H1 (cell line): Measurements from ENCODE around the gene OR2T11. TPM values are rescaled to one million over a fixed set of nuclear protein-coding genes. Genes with fewer than 3 reads are reported as not detected.

Experiments
- CTCF ChIA-PET: fragments of 300-600 bp; sonication (Branson Sonifier 250); formaldehyde crosslinking; loops from one replicate; lab custom pipeline; 2021; ENCODE audit not compliant: partially characterized antibody; lab: Charles Lee
- POLR2A ChIA-PET: fragments of 300-600 bp; sonication (Branson Sonifier 250); formaldehyde crosslinking; loops from one replicate; lab custom pipeline; 2021; ENCODE audit warnings: inconsistent platforms; ENCODE audit not compliant: partially characterized antibody; lab: Charles Lee
- DNase-seq, 2 experiments: peaks; one replicate each; pipeline versions ENCODE4 v3.0.0 to v3.0.0-alpha.2; 2010 to 2022; ENCODE audit warnings: low spot score in 2 of 2, low read depth in 1 of 2, mixed read lengths in 1 of 2
- FAIRE-seq: peaks from 2 replicates; lab custom pipeline; 2011; peaks lifted over from hg19 to GRCh38; lab: Jason Lieb, UNC
- H2AFZ ChIP-seq: 2 replicates; pipeline ENCODE4 v1.8.1; 2012; ENCODE audit warnings: low read length, inconsistent platforms
- H2AK5ac ChIP-seq: 2 replicates; pipeline ENCODE4 v1.6.1; 2013; ENCODE audit warnings: low read depth, low read length
- H2BK120ac ChIP-seq: replicated peaks from 2 replicates; pipeline ENCODE3; 2013; ENCODE audit warnings: low read depth, low read length, inconsistent platforms
- H2BK12ac ChIP-seq: 2 replicates; pipeline ENCODE4 v1.6.1; 2013; ENCODE audit warnings: low read depth, low read length
- H2BK15ac ChIP-seq: 2 replicates; pipeline ENCODE4 v1.6.1; 2013; ENCODE audit warnings: low read length
- H2BK20ac ChIP-seq: 2 replicates; pipeline ENCODE4 v1.6.1; 2013; ENCODE audit warnings: low read length
- H2BK5ac ChIP-seq: 2 replicates; pipeline ENCODE4 v1.6.1; 2013; ENCODE audit warnings: low read depth, low read length
- H3K14ac ChIP-seq: 2 replicates; pipeline ENCODE4 v1.6.1; 2013; ENCODE audit warnings: inconsistent platforms; ENCODE audit not compliant: insufficient read length
- H3K18ac ChIP-seq: 2 replicates; pipeline ENCODE4 v1.6.1; 2013; ENCODE audit warnings: low read length; ENCODE audit errors: extremely low read depth
- H3K23ac ChIP-seq: 2 replicates; pipeline ENCODE4 v1.6.1; 2013; ENCODE audit warnings: inconsistent platforms; ENCODE audit not compliant: insufficient read length
- H3K23me2 ChIP-seq: 2 replicates; pipeline ENCODE4 v1.6.1; 2013; ENCODE audit warnings: low read depth, low read length
- H3K27ac ChIP-seq: 2 replicates; pipeline ENCODE4 v1.6.1; 2011; ENCODE audit warnings: low read depth, low read length, inconsistent platforms
- H3K27me3 ChIP-seq, 4 experiments: replicated peaks in 1 of 4; 1 replicate in 1 of 4; 2 replicates in 3 of 4; pipeline versions ENCODE4 v1.6.1 to v1.8.1; 2011 to 2013; ENCODE audit warnings: low read length in 3 of 4, mild to moderate bottlenecking in 3 of 4, inconsistent platforms in 2 of 4, mixed read lengths in 2 of 4, moderate library complexity in 1 of 4; ENCODE audit not compliant: control insufficient read depth in 3 of 4, insufficient read depth in 3 of 4; ENCODE audit errors: extremely low read depth in 1 of 4
- H3K36me3 ChIP-seq, 4 experiments: 2 replicates each; pipeline versions ENCODE4 v1.6.1 to v1.8.1; 2011 to 2013; ENCODE audit warnings: mild to moderate bottlenecking in 4 of 4, low read length in 3 of 4, moderate library complexity in 2 of 4, control low read depth in 1 of 4, inconsistent platforms in 1 of 4; ENCODE audit not compliant: insufficient read depth in 4 of 4, control insufficient read depth in 2 of 4
- H3K4ac ChIP-seq: replicated peaks from 2 replicates; pipeline ENCODE3; 2013; ENCODE audit warnings: low read length, low read depth, mixed read lengths, inconsistent platforms; ENCODE audit not compliant: insufficient read length
- H3K4me1 ChIP-seq, 4 experiments: replicated peaks in 1 of 4; 1 replicate in 1 of 4; 2 replicates in 3 of 4; pipeline versions ENCODE4 v1.6.1 to v1.8.1; 2011 to 2013; ENCODE audit warnings: low read length in 3 of 4, inconsistent platforms in 2 of 4, mixed read lengths in 1 of 4; ENCODE audit not compliant: insufficient read depth in 4 of 4, control insufficient read depth in 3 of 4
- H3K4me2 ChIP-seq, 2 experiments: 2 replicates each; pipeline versions ENCODE4 v1.6.1 to v1.8.1; 2011 to 2013; ENCODE audit warnings: low read depth in 2 of 2, low read length in 2 of 2, control low read depth in 1 of 2, inconsistent platforms in 1 of 2, mild to moderate bottlenecking in 1 of 2; ENCODE audit not compliant: insufficient read depth in 1 of 2
- H3K4me3 ChIP-seq, 4 experiments: fragments of 200-600, 300-600 bp in 1 of 4; sonication (generic), shearing (Covaris generic), sonication (Bioruptor Twin) in 1 of 4; 2 replicates each; pipeline versions ENCODE4 v1.5.1 to v1.8.1; 2011 to 2016; ENCODE audit warnings: low read length in 4 of 4, low read depth in 3 of 4, control low read depth in 2 of 4, inconsistent platforms in 2 of 4, mild to moderate bottlenecking in 2 of 4, mixed read lengths in 1 of 4, moderate library complexity in 1 of 4; ENCODE audit not compliant: insufficient read depth in 2 of 4; ENCODE audit errors: extremely low read depth in 1 of 4
- H3K56ac ChIP-seq: replicated peaks from 2 replicates; pipeline ENCODE3; 2013; ENCODE audit warnings: low read depth, mild to moderate bottlenecking, mixed read lengths, low read length, inconsistent platforms; ENCODE audit not compliant: insufficient read length
- H3K79me1 ChIP-seq: 2 replicates; pipeline ENCODE4 v1.6.1; 2013; ENCODE audit warnings: low read depth, low read length, control low read depth
- H3K79me2 ChIP-seq, 2 experiments: 2 replicates each; pipeline versions ENCODE4 v1.6.1 to v1.8.1; 2012 to 2013; ENCODE audit warnings: low read length in 2 of 2, mild to moderate bottlenecking in 2 of 2, inconsistent platforms in 1 of 2; ENCODE audit not compliant: insufficient read depth in 2 of 2, control insufficient read depth in 1 of 2
- H3K9ac ChIP-seq, 4 experiments: replicated peaks in 1 of 4; 1 replicate in 1 of 4; 2 replicates in 3 of 4; pipeline versions ENCODE4 v1.6.1 to v1.8.1; 2011 to 2013; ENCODE audit warnings: low read depth in 3 of 4, low read length in 3 of 4, control low read depth in 2 of 4, mild to moderate bottlenecking in 2 of 4, moderate library complexity in 2 of 4, inconsistent platforms in 1 of 4; ENCODE audit errors: extremely low read depth in 1 of 4
- H3K9me3 ChIP-seq, 2 experiments: 2 replicates each; pipeline versions ENCODE4 v1.6.1 to v1.8.1; 2012 to 2013; ENCODE audit warnings: mild to moderate bottlenecking in 2 of 2, moderate library complexity in 2 of 2, control low read depth in 1 of 2, inconsistent platforms in 1 of 2, low read depth in 1 of 2, low read length in 1 of 2, mixed read lengths in 1 of 2; ENCODE audit not compliant: insufficient read depth in 2 of 2
- H4K20me1 ChIP-seq, 2 experiments: replicated peaks in 1 of 2; 2 replicates each; pipeline versions ENCODE3 to v1.8.1; 2011 to 2013; ENCODE audit warnings: inconsistent platforms in 2 of 2, low read length in 2 of 2, mild to moderate bottlenecking in 1 of 2; ENCODE audit not compliant: insufficient read depth in 2 of 2, control insufficient read depth in 1 of 2
- H4K5ac ChIP-seq: 2 replicates; pipeline ENCODE4 v1.6.1; 2013; ENCODE audit warnings: low read length, low read depth, mixed read lengths, inconsistent platforms; ENCODE audit not compliant: insufficient read length
- H4K8ac ChIP-seq: 2 replicates; pipeline ENCODE4 v1.8.0; 2013; ENCODE audit warnings: mild to moderate bottlenecking, moderate library complexity, low read length, inconsistent platforms; ENCODE audit not compliant: insufficient read depth; ENCODE audit errors: extremely low read depth
- H4K91ac ChIP-seq: replicated peaks from 2 replicates; pipeline ENCODE3; 2013; ENCODE audit warnings: low read length, mixed read lengths, inconsistent platforms; ENCODE audit not compliant: insufficient read length
- ATF2 ChIP-seq: IDR thresholded peaks from 2 replicates; pipeline ENCODE4 v1.6.1; 2012; ENCODE audit warnings: low read length, inconsistent platforms
- BACH1 ChIP-seq: IDR thresholded peaks from 2 replicates; pipeline ENCODE4 v1.6.1; 2012; ENCODE audit warnings: low read length, improper control_type of control experiment
- CBX8 ChIP-seq: fragments of 300-800, 300-1000 bp; sonication (generic); IDR thresholded peaks from 2 replicates; pipeline ENCODE4 v1.7.1; 2016; ENCODE audit warnings: low read depth, low read length, borderline replicate concordance
- EGR1 ChIP-seq: IDR thresholded peaks from 2 replicates; pipeline ENCODE4 v1.6.1; 2011; ENCODE audit warnings: low read depth, low read length, borderline replicate concordance
- EP300 ChIP-seq, 2 experiments: IDR thresholded peaks; 1 replicate in 1 of 2; 2 replicates in 1 of 2; pipeline ENCODE4 v1.6.1; 2011 to 2012; ENCODE audit warnings: low read depth in 2 of 2, low read length in 2 of 2, mild to moderate bottlenecking in 2 of 2, borderline replicate concordance in 1 of 2, inconsistent platforms in 1 of 2, moderate library complexity in 1 of 2
- EZH2 ChIP-seq: fragments of 200-600 bp; sonication (generic); IDR thresholded peaks from 2 replicates; pipeline ENCODE4 v1.7.1; 2012; ENCODE audit warnings: low read depth, mild to moderate bottlenecking, moderate library complexity, low read length, inconsistent platforms; ENCODE audit not compliant: severe bottlenecking
- JUN ChIP-seq: IDR thresholded peaks from 2 replicates; pipeline ENCODE4 v1.6.1; 2011; ENCODE audit warnings: low read depth, mild to moderate bottlenecking, improper control_type of control experiment, low read length
- JUND ChIP-seq: IDR thresholded peaks from 2 replicates; pipeline ENCODE4 v1.6.1; 2011; ENCODE audit warnings: mild to moderate bottlenecking, improper control_type of control experiment, low read length
- SIN3A ChIP-seq, 2 experiments: IDR thresholded peaks in 1 of 2; conservative IDR thresholded peaks in 1 of 2; 2 replicates each; pipeline ENCODE4 v1.6.1; 2011 to 2012; ENCODE audit warnings: low read length in 2 of 2, improper control_type of control experiment in 1 of 2, low read depth in 1 of 2, mild to moderate bottlenecking in 1 of 2
- SIRT6 ChIP-seq: IDR thresholded peaks from one replicate; pipeline ENCODE4 v1.7.1; 2012; ENCODE audit warnings: low read length, inconsistent platforms
- SIX5 ChIP-seq: IDR thresholded peaks from 2 replicates; pipeline ENCODE4 v1.6.1; 2011; ENCODE audit warnings: mild to moderate bottlenecking, low read depth, low read length
- TBP ChIP-seq: IDR thresholded peaks from 2 replicates; pipeline ENCODE4 v1.6.1; 2011; ENCODE audit warnings: low read depth, low read length, improper control_type of control experiment
- TCF12 ChIP-seq: IDR thresholded peaks from 2 replicates; pipeline ENCODE4 v1.6.1; 2011; ENCODE audit warnings: low read depth, mild to moderate bottlenecking, low read length
- ZNF274 ChIP-seq: IDR thresholded peaks from 2 replicates; pipeline ENCODE4 v1.7.0; 2012; ENCODE audit warnings: low read length, borderline replicate concordance; ENCODE audit errors: extremely low read depth
- WGBS, 2 experiments: shearing (Covaris generic) in 1 of 2; methylation state at CpG; one replicate each; pipeline versions ENCODE4 v1.1.6 to v1.1.7; 2013 to 2015; ENCODE audit warnings: low lambda C conversion rate in 2 of 2, mixed read lengths in 2 of 2, inconsistent platforms in 1 of 2, low coverage in 1 of 2, missing lambda C conversion rate in 1 of 2; ENCODE audit not compliant: insufficient replicate concordance in 2 of 2, insufficient coverage in 1 of 2, insufficient read length in 1 of 2; ENCODE audit errors: extremely low coverage in 1 of 2, missing lambda C conversion rate in 1 of 2; 5-methylcytosine and 5-hydroxymethylcytosine counted together
- polyA plus RNA-seq, 7 experiments: library from polyadenylated mRNA; depleted of rRNA in 3 of 7; stranded (reverse) in 5 of 7; unstranded in 2 of 7; fragments of >200 nt in 5 of 7; fragments of 200-250 nt in 2 of 7; gene quantifications; 1 replicate in 5 of 7; 2 replicates in 1 of 7; 4 replicates in 1 of 7; pipeline versions ENCODE4 v1.2.1 to v1.2.3, GENCODE V29; 2011 to 2013; ENCODE audit warnings: missing spikeins in 2 of 7, mixed read lengths in 2 of 7
- total RNA-seq: library from RNA; stranded (reverse); fragmentation: NEBNext Ultra II Directional; extraction: Animal tissue kit (Norgen Biotek cat#: 25700); gene quantifications from 2 replicates; pipeline ENCODE4 v1.2.1, GENCODE V29; 2021

The OR2T11 gene
- total and polyA plus RNA-seq, 2 of the 8 experiments (the other 6 are each of a cell fraction or from before 2014, with no cell fraction given) = not detected

- no peak overlapping the region for H3K4me2 ChIP-seq
- ChIA-PET POLR2A (no interaction called here), CTCF (no interaction called here)
- H2BK15ac ChIP-seq = no peak overlapping the region
- no peak overlapping the region for H3K56ac ChIP-seq
- H3K23me2 ChIP-seq = no peaks in the 10 kb centered on the region
- H2BK12ac ChIP-seq = no peak overlapping the region
- H4K8ac ChIP-seq = no peak overlapping the region
- H3K79me2 ChIP-seq = no peaks in the 10 kb centered on the region
- DNase-seq (no peak), FAIRE-seq (no peak)
- H3K4me3 ChIP-seq = no peak overlapping the region
- no peaks in the 10 kb centered on the region for H3K27me3 ChIP-seq
- no peak overlapping the region for H3K9ac ChIP-seq
- no peak overlapping the region for H3K14ac ChIP-seq
- H2AK5ac ChIP-seq = no peak overlapping the region
- no peaks in the 10 kb centered on the region for H3K36me3 ChIP-seq
- H3K4me1 ChIP-seq = no peaks in the 10 kb centered on the region
- peaks cover 58 to 68% of the 10 kb centered on the region in 2 experiments for H3K9me3 ChIP-seq
- H3K79me1 ChIP-seq = no peaks in the 10 kb centered on the region
- no peak overlapping the region for H3K18ac ChIP-seq
- H2BK20ac ChIP-seq = no peak overlapping the region
- no peak overlapping the region for H2BK5ac ChIP-seq
- H2AFZ ChIP-seq = no peak overlapping the region
- H3K23ac ChIP-seq = no peak overlapping the region
- WGBS, 2 experiments = 94% methylated on average over 2 of the region's 2 CpGs; no CpG with 5 or more reads in 1 of the 2 experiments
- H4K20me1 ChIP-seq = no peaks in the 10 kb centered on the region
- no peak overlapping the region for H3K27ac ChIP-seq
- no peak overlapping the region for H3K4ac ChIP-seq
- H4K5ac ChIP-seq = no peak overlapping the region
- H2BK120ac ChIP-seq = no peak overlapping the region
- H4K91ac ChIP-seq = no peak overlapping the region
- TF ChIP-seq EP300 (IDR thresholded peaks at IDR 0.05; ENCODE audit: borderline replicate concordance in 1 of 2, low read depth in 2 of 2, low read length in 2 of 2) = no peak
- TF ChIP-seq SIRT6 = no peak
- no peak for TF ChIP-seq ZNF274
- no peak for TF ChIP-seq JUND
- TF ChIP-seq TCF12 = no peak
- no peak for TF ChIP-seq SIX5
- TF ChIP-seq EZH2 = no peak
- TF ChIP-seq EGR1 = no peak
- no peak for TF ChIP-seq ATF2
- TF ChIP-seq BACH1 = no peak
- no peak for TF ChIP-seq JUN
- no peak for TF ChIP-seq TBP
- TF ChIP-seq CBX8 = no peak
- no peak for TF ChIP-seq SIN3A (conservative IDR thresholded peaks at IDR 0.05 in 1 of 2, IDR thresholded peaks at IDR 0.05 in 1 of 2; ENCODE audit: low read depth in 1 of 2, low read length in 2 of 2)
Observed at GRCh38 chr1:248596615-248597014, 38.3 kb downstream of the OR2T11 start.
